ACC112 (cell line): ENCODE measurements around the gene OR51Q1.

Experiments
- H2AFZ ChIP-seq: fragments of 200-600 bp; sonication (generic); one replicate; pipeline ENCODE4 v1.6.0; 2017; ENCODE audit warnings: antibody characterized with exemption, low read length; ENCODE audit not compliant: unreplicated experiment
- H3K27ac ChIP-seq: fragments of 200-600 bp; sonication (generic); 2 replicates; pipeline ENCODE4 v1.5.1; 2014; ENCODE audit warnings: low read depth, mild to moderate bottlenecking, antibody characterized with exemption, low read length, moderate library complexity
- H3K27me3 ChIP-seq: fragments of 200-600 bp; sonication (generic); 2 replicates; pipeline ENCODE4 v1.6.1; 2014; ENCODE audit warnings: mild to moderate bottlenecking, antibody characterized with exemption, low read length, moderate library complexity, mixed read lengths; ENCODE audit not compliant: insufficient read depth
- H3K36me3 ChIP-seq: fragments of 200-600 bp; sonication (generic); 2 replicates; pipeline ENCODE4 v1.6.1; 2016; ENCODE audit warnings: mild to moderate bottlenecking, antibody characterized with exemption, low read length, moderate library complexity, mixed read lengths; ENCODE audit not compliant: insufficient read depth
- H3K4me1 ChIP-seq: fragments of 200-600 bp; sonication (generic); one replicate; pipeline ENCODE4 v1.6.1; 2016; ENCODE audit warnings: low read length, mixed read lengths; ENCODE audit not compliant: insufficient read depth, unreplicated experiment, control insufficient read depth
- H3K4me3 ChIP-seq: fragments of 200-600 bp; sonication (generic); 2 replicates; pipeline ENCODE4 v1.5.1; 2014; ENCODE audit warnings: mild to moderate bottlenecking, low read depth, low read length
- H3K79me2 ChIP-seq: fragments of 200-600 bp; sonication (generic); one replicate; pipeline ENCODE4 v1.6.0; 2016; ENCODE audit warnings: low read length; ENCODE audit not compliant: control insufficient read depth, unreplicated experiment, insufficient read depth

OR51Q1 gene

DNA sequence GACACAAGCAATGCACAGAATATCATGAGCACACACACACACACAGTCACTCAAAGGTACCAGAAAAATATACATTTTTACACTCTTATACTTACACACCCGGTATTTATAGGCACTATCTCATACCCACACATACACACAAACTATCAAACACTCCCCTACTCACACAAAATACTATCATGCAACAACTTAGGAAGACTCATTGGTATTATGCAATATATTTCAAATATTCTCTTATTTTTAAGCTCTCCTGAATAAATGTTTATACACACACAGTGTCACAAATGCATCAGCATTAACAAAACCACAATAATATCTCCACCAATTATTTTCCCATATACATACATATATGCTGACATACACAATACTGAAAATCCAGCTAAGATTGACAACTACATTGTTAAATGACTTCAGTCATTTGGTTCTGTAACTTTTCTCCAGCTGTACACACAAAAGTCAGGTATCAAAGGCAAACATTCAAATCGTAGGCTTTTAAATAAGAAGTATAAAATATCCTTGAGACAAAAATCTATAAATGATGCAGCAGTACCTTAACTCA is 22.0 kb downstream of the OR51Q1 start:
- H3K27me3 ChIP-seq, result peaks cover 53% of the 10 kb centered on the region
- no peak overlapping the region for H2AFZ ChIP-seq
- H3K79me2 ChIP-seq, result no peaks in the 10 kb centered on the region
- H3K36me3 ChIP-seq, result no peaks in the 10 kb centered on the region
- H3K4me3 ChIP-seq, result no peak overlapping the region
- no peak overlapping the region for H3K27ac ChIP-seq
- H3K4me1 ChIP-seq, result no peaks in the 10 kb centered on the region

DNA sequence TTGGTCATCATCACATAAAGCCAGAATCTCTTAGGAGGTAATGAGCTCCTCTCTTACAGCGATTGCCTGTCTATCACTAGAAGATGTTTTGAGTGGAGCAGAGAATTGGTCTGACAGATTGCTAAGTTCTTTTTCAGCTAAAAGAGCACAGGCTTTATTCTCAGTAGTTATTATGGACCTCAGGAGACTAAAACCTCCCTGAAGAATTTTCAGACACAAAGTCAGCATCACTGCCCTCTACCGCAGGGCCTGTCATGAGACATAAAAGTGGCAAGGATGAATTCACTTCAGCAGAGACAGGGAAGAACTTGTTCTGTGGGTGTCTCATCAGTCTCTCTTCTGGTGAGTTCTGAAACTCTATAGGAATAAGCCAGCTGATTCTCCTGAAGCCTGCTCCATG is 27.1 kb downstream of the OR51Q1 start, which contains the start of gene OR51I2:
Gene OR51I2 (plus strand): TSS at position 301 of the 400 bp plus-strand sequence. CDS start 4,166 bp downstream, outside the sequence.
- Histone ChIP-seq H3K36me3 (no peaks in the 10 kb centered on the region), H3K27me3 (peaks cover 51% of the 10 kb centered on the region), H3K4me3 (no peak within 1 kb of the TSS), H3K4me1 (no peaks in the 10 kb centered on the region), H2AFZ (no peak within 1 kb of the TSS), H3K27ac (no peak within 1 kb of the TSS), H3K79me2 (no peaks in the 10 kb centered on the region)

- H2AFZ ChIP-seq, result no peak overlapping the region
- no peak overlapping the region for H3K27ac ChIP-seq
- no peaks in the 10 kb centered on the region for H3K79me2 ChIP-seq
- H3K27me3 ChIP-seq, result peaks cover 54% of the 10 kb centered on the region
- H3K36me3 ChIP-seq, result no peaks in the 10 kb centered on the region
- no peak overlapping the region for H3K4me3 ChIP-seq
- no peaks in the 10 kb centered on the region for H3K4me1 ChIP-seq
Observed at GRCh38 chr11:5449432-5449831, 27.5 kb downstream of the OR51Q1 start.

GRCh38 chr11:5460983-5461621 is 39.2 kb downstream of the OR51Q1 start:
- no peaks in the 10 kb centered on the region for H3K79me2 ChIP-seq
- H3K4me3 ChIP-seq, result no peak overlapping the region
- H2AFZ ChIP-seq, result no peak overlapping the region
- peaks cover 16% of the 10 kb centered on the region; the same call in 1 of the 2 replicates for H3K27me3 ChIP-seq
- no peaks in the 10 kb centered on the region for H3K4me1 ChIP-seq
- no peaks in the 10 kb centered on the region for H3K36me3 ChIP-seq
- no peak overlapping the region for H3K27ac ChIP-seq

DNA sequence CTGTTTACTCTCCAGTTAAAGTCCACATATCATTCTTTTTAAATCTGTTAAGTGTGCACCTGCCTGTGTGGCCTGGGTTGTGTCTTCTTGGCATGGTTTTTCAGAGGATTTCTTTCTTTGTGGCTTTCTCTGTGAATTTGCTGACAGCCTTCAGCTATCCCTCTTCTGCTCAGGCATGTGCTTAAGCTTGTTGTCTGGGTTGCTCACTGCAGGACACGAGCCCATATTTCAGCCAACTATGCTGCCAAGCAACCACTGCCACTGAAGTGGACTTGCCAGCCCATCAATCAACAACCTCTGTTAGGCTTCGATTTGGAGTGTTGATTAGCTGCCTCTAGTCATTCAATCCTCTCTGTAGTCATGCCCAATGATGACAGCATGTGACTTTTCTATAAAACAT is 45.6 kb downstream of the OR51Q1 start:
- H2AFZ ChIP-seq, result no peak overlapping the region
- no peak overlapping the region for H3K4me3 ChIP-seq
- no peaks in the 10 kb centered on the region for H3K79me2 ChIP-seq
- peaks cover 48% of the 10 kb centered on the region for H3K27me3 ChIP-seq
- H3K4me1 ChIP-seq, result no peaks in the 10 kb centered on the region
- H3K36me3 ChIP-seq, result no peaks in the 10 kb centered on the region
- no peak overlapping the region for H3K27ac ChIP-seq
